Measurements from ENCODE around the gene IPMK.

Gene IPMK

GRCh38 chr10:58267713-58268453, at the start of gene IPMK:
Gene IPMK, minus strand, starts transcription at chr10:58267894. Its CDS starts 283 bp downstream, at chr10:58267611.
- peak; percentile 96 for DNase-seq

DNA sequence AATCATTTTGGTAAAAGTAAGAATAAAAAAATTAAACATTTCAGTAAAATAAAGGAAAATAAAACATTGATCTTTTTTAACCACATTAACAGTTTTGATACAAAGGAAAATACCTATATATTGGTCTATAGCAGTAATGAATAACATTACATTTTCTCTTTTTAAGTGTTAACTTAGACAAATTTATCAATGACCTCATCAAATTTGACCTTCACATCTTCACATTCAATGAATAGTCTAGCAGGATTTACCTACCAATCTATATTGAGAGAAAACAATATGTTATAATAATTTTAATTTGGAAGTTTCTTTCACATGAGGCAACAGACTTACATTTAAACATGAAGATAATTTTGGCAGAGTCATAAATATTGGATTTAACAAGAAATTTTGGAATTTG, 49.2 kb upstream of the IPMK start:
- DNase-seq: no peak

DNA sequence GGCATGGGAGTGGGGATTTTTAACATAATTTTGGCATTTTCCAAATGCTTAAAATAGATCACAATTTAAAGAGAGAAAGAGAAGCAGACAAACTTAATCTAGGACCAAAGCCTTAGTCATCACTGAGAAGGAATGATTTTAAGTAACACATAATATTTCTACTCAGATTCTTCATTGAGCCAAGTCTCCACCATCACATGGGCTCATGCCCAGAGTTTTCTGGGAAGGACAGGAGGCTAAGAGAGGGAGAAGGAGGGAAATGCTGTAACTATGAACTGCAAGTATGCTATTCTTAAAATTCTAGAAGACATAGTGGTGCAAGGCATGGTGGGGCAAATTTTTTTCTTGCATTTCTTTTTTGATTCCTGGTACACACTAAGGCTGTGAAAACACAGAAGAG, 43.3 kb upstream of the IPMK start:
- no peak for DNase-seq

DNA sequence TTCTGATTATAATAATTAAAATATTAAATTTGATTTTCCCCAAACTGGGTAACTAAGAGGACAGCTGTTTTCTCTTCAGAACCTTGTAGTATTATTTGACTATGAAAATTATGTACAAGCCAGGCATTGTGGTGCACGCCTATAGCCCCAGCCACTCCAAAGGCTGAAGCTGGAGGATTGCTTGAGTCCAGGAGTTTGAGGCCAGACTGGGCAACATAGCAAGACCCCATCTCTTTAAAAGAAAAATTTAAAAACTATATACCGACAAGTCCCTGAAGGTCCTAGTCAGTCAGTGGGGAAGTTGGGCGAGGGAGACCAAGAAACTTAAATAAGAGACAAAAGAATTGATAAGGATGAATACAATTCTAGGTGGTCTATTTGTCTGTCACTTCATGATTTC, 40.0 kb upstream of the IPMK start:
- no peak for DNase-seq

DNA sequence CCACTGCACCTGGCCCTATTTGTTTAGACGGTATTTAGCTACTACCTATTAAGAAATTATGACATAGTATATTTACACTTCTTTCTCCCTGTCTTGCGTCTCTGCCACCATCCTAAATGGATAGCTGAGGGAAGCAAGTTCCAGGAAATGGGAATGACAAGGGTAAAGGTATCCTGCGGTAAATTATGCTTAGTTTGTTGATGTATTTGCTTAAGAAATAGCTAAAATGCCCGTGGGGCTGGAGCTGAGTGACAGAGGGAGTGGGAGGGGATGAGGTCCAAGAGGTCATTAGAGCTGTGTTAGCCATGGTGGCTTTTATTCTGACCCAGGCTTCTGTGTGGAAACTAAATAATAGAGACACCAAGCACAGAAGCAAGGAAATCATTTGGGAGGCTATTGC, 38.1 kb upstream of the IPMK start:
- no peak for DNase-seq

DNA sequence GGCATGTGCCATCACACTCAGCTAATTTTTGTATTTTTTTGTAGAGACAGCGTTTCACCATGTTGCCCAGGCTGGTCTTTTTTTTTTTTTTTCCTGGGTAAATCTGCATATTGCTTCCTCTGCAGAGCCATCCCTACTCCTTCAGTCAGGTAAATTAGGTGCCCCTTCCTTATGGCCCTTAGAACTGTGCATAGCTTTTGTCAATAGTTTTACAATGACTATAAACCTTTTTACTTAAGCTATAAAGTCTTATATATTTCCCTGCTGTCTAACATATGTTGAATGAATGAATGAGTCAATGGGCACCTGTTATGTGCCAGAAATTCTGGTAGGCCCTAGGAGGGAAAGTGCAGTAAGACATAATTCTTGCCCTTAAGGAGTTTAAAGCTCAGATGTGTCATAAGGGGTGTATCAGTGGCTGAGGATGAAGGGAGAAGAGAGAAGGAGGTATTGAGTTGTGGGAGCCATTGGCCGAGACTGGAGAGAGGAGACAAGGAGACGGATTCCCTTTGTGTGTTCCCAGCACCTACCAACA, 36.5 kb upstream of the IPMK start:
- DNase-seq: no peak

DNA sequence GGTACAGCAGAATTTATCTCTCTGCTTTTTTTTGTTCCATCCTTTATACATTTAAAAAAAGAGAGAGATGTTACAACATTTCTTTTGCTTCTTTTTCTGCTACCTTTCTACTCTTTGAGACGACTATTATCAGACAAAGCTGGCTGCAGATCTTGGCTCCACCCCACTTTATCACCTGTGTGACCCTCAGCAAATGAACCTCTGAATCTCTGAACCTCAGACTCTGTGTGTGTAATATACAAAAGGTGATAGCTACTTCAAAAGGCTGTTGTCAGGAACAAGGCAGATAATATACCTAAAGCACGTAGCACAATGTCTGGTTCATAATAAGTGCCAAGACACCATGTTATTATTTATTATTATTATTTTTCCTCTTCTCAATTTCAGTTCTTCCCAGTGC, 34.6 kb upstream of the IPMK start:
- DNase-seq: no peak

GRCh38 chr10:58300676-58301075, 33.0 kb upstream of the IPMK start:
- DNase-seq: no peak

GRCh38 chr10:58299580-58299979, 31.9 kb upstream of the IPMK start:
- peak; percentile 52 for DNase-seq

DNA sequence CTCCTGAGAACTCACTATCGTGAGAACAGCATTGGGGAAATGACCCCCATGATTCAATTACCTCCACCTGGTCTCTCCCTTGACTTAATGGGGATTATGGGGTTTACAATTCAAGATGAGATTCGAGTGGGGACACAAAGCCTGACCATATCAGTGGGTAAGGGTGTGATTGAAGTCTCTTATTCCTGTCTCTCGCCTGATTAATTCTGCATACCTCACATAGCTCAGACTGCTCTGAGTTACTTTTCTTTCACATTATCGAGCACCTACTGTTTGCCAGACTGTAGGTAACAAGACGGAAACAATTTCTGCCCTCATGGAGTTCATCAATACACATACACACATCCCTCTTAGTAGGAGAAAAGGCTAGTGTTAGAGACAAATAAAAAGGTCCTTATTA, 26.3 kb upstream of the IPMK start:
- no peak for DNase-seq

DNA sequence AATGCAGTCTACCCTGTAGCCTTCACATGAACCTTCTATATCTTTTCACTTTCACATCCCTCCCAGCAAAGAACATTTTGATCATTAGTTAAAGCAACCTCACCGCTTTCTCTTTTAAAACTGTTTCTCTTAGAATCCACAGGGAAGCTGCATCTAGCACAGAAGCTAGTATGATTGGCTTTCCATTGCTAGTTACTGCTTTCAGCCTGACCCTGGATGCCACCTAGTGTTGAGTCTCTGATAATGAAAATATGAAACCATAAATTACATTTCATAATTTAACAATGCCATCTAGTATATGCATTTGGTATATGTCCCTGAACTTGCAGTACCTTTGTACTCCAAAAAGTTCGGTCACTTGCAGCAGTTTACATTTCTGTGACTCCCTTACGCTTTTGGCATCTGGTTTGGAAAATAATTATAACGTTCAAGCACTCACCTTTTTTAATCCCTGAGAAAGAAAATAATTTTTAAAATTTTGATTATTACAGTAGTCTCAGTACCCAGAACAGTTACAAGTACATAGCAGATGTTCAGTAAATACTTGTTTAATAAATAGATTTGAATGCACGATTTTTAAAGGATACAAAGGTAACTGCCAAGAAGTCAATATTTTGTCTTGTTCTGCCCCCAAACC, 24.0 kb upstream of the IPMK start:
- DNase-seq: peak; percentile 15

DNA sequence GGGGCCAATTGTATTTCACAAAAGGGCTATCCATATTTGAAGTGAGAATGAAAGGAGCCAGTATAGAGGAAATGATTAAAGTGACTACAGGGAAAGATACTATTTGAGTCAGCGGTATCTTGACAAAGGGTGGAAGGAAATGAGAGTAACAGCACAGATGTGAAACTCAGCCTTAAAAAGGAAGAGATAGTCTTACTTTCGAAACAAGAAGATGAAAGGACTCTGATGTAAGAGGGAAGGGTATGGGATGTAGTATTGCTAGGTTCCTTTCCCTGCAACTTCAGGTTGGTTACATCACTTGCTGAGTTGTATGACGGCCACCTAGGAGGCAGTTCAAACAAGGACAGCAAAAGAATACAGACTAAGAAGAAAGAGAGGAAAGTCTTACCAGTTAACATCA, 14.9 kb upstream of the IPMK start:
- peak; percentile 6 for DNase-seq

- no peak for DNase-seq
Measured at GRCh38 chr10:58281092-58281752, 13.5 kb upstream of the IPMK start.

DNA sequence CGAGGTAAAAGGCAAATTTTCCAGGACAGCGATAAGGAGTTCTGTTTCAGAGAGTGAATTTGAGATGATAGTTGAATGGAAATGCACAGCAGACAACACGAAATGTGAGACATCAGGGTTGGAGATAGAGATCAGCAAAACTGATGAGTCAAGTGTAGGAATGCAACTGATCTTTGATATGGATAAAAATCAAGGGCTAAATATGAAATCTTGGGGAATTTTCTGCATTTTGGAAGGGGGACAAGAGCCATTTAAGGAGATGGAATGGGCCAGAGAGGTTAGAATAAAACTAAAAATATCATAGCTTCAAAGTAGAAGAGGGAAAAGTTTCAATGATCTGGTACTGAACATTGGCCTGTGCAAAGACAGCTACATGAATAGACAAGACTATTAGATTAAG, 12.8 kb upstream of the IPMK start:
- no peak for DNase-seq

DNA sequence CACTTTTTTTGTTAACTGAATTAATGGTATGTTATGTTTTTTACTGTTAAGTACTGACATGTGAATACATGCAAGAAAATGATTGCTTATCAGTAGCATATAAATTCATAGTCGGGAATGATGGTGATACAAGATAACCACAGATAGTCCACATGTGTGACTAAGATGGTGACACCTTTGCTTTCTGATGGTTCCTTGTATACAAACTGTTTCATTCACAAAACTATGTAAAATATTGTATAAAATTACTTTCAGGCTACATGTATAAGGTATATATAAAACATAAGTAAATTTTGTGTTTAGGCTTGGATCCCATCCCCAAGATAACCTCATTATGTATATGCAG, 11.2 kb upstream of the IPMK start:
- no peak for DNase-seq

- no peak for DNase-seq
Measured at GRCh38 chr10:58278274-58278961, 10.7 kb upstream of the IPMK start.

DNA sequence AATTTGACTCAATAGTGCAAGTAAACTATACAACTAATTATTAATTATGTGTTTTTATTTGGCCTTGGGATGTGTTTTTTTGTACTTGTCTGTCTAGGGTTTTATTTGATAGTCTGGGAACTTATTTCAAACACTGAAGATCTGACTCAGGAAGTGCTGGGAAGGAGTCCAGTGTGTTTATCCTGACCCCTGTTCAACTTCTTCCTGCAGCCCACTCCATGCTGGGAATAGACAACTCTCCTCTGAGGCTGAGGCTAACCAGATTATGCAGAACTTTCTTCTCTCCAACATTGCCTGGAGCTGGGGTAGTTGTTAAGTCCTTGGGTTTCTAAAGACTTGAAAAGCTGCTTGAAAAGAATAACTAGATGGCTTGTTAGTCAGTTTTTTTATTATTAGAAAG, 8.2 kb upstream of the IPMK start:
- DNase-seq: no peak

- no peak for DNase-seq
Measured at GRCh38 chr10:58275261-58275660, 7.6 kb upstream of the IPMK start.

DNA sequence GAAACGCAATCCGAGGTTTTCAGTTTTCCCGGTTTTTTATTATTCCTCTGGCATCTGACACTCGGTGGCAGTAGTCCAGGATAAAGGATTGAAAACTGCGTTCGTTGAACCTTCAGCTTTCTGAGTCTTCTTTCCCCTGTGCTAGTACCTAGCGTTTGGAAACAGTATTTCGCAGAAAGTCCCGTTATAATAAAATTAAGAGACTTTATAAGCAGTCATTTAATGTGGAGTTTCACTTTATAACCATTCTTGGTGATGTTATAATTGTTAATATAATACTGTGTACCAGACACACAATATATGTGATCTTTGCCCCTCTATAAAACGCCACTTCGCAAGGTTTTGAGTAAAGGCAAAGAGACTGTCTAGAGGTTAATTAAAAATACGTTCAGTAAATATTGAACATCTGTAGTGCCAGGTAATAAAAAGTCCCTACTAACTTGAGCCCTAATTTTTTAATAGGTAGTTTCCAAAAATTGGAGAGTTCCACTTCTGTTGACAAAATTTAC, 2.1 kb upstream of the IPMK start:
- DNase-seq: no peak

DNA sequence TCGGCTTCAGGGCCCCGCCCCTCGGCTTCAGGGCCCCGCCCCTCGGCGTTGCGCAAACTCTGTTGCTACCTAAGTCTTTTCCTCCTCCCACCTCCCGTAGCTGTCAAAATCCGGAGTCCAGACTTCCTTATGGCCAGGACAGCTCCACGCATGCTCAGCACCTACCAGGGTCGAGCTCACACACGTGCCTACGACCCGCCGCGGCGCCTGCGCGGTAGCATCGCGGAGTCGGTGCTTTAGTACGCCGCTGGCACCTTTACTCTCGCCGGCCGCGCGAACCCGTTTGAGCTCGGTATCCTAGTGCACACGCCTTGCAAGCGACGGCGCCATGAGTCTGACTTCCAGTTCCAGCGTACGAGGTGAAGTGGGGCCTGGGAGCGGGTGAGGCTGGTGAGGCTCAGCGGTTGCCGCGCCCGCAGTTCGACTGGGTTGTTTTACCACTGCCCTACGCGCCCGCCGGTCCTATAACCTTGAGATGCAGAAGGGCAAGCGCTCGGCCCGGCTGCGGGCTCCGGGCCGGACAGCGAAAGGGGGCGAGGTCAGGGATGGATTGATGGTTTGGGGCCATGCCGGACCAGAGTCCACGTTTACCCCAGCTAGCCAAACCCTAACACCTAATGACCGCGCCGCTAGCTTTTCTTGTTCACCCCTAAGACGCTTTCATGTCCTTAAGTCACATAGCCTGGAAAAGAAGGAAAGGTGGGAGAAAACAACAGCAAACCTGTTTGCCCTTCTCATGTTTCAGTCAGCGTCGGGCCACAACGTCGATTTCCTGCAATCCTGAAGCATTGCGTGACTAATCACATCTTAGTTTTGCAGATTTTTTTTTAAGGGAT, 1.5 kb upstream of the IPMK start, which contains the start of gene CISD1:
Gene CISD1, plus strand, starts transcription at position 217 of the 836 bp plus-strand sequence. Its CDS starts 112 bp downstream, at position 329.
- peak; percentile 98 for DNase-seq

GRCh38 chr10:58268454-58268945, 806 bp upstream of the IPMK start:
- no peak for DNase-seq
